GM19467 (cell line): ENCODE results near the gene HNRNPUL1.

Source experiments
- ATAC-seq: cut with Tn5 transposase; IDR thresholded peaks from one replicate; pipeline ENCODE4 v1.9.1; 2021; ENCODE audit warnings: mild to moderate bottlenecking, moderate library complexity; ENCODE audit not compliant: unreplicated experiment

Gene HNRNPUL1

DNA sequence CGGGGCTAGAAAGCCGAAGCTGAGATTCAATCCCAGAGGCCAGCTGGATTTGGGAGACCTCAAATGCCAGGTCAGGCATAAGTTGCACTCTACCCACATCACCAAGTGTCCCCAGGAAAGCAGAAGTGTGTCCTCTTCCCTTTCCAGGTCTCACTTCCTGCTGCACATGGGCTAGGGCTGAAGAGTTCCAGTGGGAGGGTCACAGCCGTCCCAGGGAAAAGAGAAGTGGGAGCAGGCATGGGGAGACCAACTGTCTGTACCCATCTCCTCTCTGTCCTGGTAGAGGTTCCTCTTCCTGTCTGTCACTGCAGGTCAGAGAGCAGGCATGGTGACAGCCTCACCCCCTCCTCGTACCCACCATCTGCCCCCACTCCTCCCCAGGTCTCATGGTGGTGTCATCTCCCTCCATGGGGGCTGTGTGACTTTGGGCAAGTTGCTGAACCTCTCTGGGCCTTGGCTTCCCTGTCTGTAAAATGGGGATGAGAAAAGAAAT, 30.4 kb upstream of the HNRNPUL1 start:
- no peak for ATAC-seq

- ATAC-seq: no peak
Measured at GRCh38 chr19:41234512-41235168, 29.5 kb upstream of the HNRNPUL1 start.

GRCh38 chr19:41235480-41235879, 28.7 kb upstream of the HNRNPUL1 start:
- no peak for ATAC-seq

- no peak for ATAC-seq
Measured at GRCh38 chr19:41238244-41238643, 25.9 kb upstream of the HNRNPUL1 start.

GRCh38 chr19:41239363-41239762, 24.8 kb upstream of the HNRNPUL1 start:
- no peak for ATAC-seq

GRCh38 chr19:41239961-41240574, 24.1 kb upstream of the HNRNPUL1 start:
- no peak for ATAC-seq

- no peak for ATAC-seq
Measured at GRCh38 chr19:41241859-41242258, 22.3 kb upstream of the HNRNPUL1 start.

GRCh38 chr19:41244117-41244516, 20.1 kb upstream of the HNRNPUL1 start:
- no peak for ATAC-seq

GRCh38 chr19:41245843-41246242, 18.3 kb upstream of the HNRNPUL1 start:
- ATAC-seq: no peak

- no peak for ATAC-seq
Measured at GRCh38 chr19:41248895-41249294, 15.3 kb upstream of the HNRNPUL1 start.

DNA sequence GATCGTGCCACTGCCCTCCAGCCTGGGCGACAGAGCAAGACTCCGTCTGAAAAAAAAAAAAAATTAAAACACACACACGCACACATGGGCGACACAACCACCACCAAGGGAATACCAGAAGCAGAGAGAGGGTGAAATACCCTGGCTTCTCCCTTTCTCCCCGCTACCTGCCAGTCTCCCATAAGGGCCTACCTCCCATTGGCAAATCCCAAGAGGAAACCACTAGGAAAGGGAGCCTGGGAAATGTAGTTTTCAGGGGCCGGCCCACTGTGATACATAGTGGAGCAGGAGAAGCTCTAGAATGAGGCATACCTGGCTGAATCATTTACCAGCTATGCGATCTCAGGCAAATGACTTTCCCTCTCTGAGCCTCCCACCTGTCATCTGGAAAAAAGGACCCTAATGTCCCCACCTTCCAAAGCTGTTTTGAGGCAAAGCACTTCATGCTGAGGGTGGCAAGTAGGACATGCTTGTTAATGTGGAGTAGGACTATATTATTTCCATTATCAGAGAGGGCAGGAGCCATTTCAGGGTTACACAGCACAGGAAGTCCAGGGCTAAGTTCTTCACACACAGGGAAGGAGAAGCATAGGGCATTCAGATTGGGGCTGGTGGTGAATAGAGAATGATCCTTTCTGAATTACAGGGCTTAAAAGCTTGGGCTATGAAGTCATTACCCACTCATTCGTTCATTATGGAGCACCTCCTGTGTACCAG, 14.3 kb upstream of the HNRNPUL1 start:
- ATAC-seq: no peak

- no peak for ATAC-seq
Measured at GRCh38 chr19:41253660-41254059, 10.5 kb upstream of the HNRNPUL1 start.

DNA sequence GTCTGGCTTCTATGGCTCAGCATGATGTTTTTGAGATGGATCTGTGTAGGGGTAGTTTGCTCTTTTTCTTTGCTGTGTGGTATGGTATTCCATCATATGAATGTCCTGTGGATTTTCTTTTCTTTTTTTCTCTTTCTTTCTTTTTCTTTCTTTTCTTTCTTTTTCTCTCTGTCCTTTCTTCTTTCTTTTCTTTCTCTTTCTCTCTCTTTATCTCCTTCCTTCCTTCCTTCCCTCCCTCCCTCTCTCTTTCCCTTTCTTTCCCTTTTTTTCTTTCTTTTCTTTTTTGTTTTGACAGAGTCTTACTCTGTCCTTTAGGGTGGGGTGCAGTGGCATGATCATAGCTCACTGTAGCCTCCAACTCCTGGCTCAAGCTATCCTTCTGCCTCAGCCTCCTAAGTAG, 9.0 kb upstream of the HNRNPUL1 start:
- ATAC-seq: no peak

DNA sequence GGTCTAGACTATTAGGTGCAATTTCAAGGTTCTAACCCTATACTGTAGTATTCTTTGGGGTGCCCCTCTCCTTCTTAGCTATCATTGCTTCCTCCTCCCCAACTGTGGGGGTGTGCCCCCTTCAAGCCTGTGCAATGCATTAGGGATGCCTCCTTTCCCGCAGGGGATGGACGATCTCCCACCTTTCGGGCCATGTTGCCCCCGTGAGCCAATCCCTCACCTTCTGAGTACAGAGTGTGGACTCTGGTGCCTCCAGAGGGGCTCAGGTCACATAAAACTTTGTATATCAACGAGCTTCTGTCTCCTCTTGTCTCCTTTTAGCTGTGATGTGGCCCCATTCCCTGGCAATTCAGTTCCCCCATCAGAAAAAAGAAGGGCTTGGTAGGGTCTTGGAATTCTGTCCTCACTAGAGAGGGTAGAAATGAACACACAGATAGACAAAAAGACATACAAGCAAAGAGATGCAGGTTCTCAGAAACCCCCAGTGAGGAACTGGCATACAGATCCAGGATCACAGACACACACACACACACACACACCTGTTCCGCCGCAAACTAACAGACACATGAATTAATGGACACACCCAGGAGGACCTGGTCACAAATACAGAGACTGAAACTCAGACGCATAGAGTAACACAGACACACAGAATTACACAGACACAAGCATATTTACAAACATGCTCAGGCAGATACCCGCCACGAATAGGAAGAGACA, 2.5 kb upstream of the HNRNPUL1 start:
- no peak for ATAC-seq

- ATAC-seq: peak; percentile 22
Measured at GRCh38 chr19:41263042-41263849, 926 bp upstream of the HNRNPUL1 start.

- no peak for ATAC-seq
Measured at GRCh38 chr19:41264581-41265394, 616 bp downstream of the HNRNPUL1 start.

DNA sequence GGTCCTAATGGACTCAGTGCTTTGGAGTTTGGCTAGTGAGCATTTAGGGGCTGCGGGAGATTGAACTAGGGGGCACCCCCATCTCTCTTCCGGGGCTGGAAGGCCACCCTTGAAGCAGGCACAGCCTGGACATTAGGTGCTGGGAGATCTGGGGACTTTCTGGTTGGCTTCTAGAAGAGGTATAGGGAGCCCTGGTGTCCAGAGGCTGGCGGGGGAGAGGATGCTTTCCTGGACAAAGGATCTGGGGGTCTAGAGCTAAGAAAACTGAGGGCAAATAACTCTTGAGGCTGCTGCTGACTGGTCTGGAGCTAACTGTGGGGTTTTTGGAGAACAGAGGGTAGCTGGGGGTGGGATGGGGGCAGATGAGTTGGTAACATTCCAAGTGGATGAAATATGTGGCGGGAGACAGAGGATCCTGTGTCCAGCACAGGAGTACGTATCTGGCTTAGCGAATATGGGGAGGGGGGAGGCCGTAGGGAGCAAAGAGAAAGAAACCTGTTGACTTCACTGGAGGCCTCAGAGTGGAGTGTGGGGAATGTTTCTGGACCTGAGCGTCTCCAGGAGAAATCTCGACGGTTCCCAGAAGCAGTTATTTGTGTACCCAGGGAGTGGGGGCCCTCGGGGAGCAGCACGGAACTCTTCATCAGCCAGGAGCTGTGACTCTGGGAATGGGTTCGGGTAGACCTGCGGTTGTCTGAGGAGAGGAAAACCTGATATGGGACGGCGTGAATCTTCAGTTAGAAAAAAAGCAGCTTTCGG, 1.4 kb downstream of the HNRNPUL1 start:
- ATAC-seq: no peak

DNA sequence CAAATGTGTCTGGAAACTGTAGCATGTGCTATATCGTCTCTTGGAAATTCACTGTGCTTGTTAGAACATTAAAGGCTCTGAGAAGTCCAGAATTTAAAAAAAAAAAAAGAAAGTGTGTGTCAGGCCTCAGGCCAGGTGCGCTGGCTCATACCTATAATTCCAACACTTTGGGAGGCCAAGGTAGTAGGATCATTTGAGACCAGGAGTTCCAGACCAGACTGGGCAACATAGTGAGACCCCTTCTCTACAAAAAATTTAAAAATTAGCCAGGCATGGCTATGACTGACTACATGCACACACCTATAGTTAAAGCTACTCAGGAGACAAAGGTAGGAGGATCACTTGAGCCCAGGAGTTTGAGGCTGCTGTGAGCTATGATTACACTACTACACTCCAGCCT, 4.9 kb downstream of the HNRNPUL1 start:
- no peak for ATAC-seq

- ATAC-seq: no peak
Measured at GRCh38 chr19:41269571-41269970, 5.4 kb downstream of the HNRNPUL1 start.
